Right ventricle myocardium inferior (tissue), 1 donor: ENCODE data around the gene PLEKHA7. TPM values are rescaled to one million over a fixed set of nuclear protein-coding genes. Genes with fewer than 3 reads are reported as not detected.
"Not testable (repeated sequence)": the region's sequence is repeated elsewhere in the genome, so short reads cannot be mapped to it uniquely, and the experiment has no call there.

Experiments used
- ATAC-seq: fragments of 200-7000 bp; cut with Tn5 transposase; one replicate; pipeline ENCODE4 v1.9.1; 2020; ENCODE audit warnings: mild to moderate bottlenecking, moderate library complexity
- DNase-seq: peaks from one replicate; pipeline ENCODE4 v3.0.0; 2021; ENCODE audit errors: missing footprints
- intact Hi-C: fragments of 100-400 bp; cut with DNase I; formaldehyde crosslinking; loops from one replicate; pipeline ENCODE4 v1.11.0; 2022
- total RNA-seq: library from RNA; stranded (reverse); fragmentation: NEBNext Ultra II Directional; extraction: Animal tissue kit (Norgen Biotek cat#: 25700); gene quantifications from one replicate; pipeline ENCODE4 v1.2.1, GENCODE V29; 2021
- donor health status: DM: no; HTN: yes; CAD: no; lungs with severe emphysema.

PLEKHA7 gene
- total RNA-seq, 1 donor from 2014 or later, result 18.3 TPM

DNA sequence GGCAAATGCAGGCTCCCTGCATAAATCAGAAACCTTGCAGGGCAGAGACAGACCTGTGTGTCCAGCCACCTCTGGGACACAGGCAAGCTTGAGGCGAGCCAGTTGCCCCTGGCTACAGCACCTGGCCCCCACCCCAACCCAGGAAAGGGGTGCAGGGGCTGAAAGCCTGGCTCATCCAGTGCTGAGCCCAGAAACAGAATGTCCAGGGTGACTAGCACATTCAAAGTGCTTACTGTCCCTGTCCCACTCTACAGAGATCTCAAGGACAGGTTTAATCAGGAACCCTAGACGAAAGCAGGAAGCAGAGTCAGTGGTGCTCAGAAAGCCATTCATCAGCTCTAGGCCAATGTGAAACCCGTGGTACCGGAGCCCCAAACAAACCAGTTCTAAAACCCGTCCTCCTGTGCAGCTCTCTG, 31.9 kb downstream of the PLEKHA7 start:
- intact Hi-C loops, result no loop called here
- ATAC-seq (peak; percentile 17), DNase-seq (no peak)

DNA sequence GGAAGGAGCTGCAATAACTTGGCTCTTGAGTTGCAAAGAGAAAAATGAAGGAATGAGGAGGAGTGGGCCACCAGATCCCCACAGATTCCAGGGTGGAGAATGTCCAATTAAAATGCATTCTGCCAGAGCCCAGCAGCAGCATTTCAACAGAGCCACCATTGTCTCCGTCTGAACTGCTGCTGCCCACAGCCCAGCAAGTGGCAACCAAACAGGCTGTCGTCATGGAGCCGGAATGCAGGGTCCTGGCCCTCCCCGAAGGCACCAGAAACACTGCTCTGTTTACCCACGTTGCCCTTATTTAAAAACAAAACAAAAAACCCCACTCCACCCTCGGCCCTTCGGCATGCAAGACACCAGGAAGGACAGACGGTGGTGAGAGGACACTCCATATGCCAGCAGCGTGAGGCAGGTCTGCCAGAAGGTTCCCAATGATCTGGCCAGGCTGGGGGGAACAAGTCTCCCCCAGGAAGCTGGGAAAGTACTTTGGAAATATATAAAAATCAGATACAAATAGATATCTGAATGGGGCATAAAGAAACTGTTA, 32.5 kb downstream of the PLEKHA7 start:
- intact Hi-C loops, result no loop called here
- DNase-seq (no peak), ATAC-seq (peak; percentile 71)

- ATAC-seq, result no peak
- intact Hi-C loops, result no loop called here
- no peak for DNase-seq
Measured at GRCh38 chr11:16979703-16980622, 34.3 kb downstream of the PLEKHA7 start.

DNA sequence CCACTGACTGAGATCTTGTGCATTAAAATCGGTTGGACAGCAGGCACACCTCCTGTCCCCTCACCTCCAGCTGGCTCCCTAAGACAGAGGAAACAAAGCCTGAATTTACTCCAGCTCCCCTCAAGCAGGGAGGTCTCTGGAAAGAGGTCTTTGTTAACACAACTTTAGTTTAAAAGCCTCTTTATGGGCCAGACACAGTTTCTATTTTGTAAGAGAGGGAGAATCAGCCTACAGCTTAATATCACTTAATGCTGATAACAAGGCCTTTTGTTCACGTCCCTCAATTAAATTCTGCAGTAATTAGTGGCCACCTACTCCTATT, 36.3 kb downstream of the PLEKHA7 start:
- ATAC-seq (no peak), DNase-seq (no peak)
- intact Hi-C loops, result no loop called here

DNA sequence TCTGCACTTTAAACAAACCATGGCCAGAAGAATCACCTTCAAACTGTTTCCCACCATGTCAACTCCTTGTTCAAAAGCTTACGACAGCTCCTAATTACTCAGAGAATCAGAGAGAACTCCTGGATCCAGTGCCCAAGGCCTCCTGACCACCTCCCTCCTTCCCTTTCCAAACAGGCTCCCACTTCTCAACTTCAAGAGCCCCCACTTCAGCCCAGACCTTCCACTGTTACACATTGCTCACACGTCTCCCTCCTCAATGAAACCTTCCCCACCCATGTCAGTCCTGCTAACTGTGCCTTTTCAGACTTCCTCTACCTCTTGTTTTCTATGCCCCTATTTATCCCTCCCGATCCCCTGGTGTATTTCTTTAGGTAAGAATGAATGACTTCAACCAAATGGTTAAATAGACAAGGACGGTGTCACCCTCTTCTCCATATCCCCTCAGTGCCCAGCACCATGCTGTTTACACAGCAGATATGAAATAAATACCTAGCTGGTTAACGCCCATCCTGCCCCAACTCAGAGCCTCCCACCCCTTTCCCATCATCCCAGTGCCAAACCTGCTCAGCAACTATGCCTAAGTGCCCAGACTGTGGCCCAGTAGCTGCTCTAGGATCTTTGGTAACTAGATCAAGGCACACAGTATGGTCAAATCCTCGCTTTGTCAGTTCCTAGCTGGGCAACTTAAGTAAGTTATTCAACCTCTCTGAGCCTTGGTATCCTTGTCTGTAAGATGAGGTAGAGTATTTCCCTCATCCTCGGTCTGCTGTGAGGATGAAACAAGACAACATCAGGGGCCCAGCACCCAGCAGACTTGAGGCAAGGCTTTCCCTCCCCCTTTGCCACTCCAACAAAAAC, 36.8 kb downstream of the PLEKHA7 start:
- ATAC-seq, result no peak
- intact Hi-C loops, result no loop called here
- DNase-seq, result no peak

DNA sequence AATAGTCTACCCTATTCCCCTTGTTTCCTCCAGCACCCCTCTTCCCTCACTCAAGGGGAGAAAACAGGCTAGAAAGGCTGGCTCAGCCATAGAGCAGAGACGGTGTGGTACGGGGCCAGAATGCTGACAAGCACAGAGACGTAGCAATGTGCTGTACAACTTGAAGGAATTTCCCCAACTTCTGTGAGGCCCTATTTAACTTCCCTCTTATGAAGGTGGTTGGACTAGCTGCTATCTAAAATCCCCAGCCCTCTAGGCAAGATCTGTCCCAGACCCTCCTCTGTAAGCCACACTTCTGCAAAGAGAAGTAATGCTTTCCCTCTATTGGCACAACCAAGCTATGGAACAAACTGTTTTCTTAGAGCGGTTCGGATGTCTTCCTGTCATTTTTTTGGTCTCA, 37.8 kb downstream of the PLEKHA7 start:
- ATAC-seq (no peak), DNase-seq (no peak)
- intact Hi-C loops, result no loop called here

DNA sequence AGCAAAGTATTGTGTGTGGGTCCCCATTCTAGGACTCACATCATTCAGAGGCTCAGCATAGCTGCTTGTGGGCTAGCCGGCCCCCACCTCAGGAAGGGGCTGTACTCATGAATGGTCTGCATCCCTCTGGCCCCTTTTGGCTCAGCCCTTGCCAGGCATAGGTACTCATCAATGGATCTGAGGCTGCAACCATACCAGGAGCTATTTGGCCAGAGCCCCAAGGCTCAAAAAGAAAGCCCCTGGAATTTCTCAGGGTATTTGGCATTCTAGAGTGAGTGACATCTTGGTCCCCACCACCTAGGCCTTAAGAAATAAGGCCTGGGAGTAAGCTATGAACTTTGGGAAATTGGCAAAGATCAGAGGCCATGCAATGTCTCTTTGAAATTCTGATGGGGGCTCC, 38.3 kb downstream of the PLEKHA7 start:
- intact Hi-C loops, result no loop called here
- ATAC-seq, result no peak
- DNase-seq, result no peak

GRCh38 chr11:16973338-16973964, 40.8 kb downstream of the PLEKHA7 start:
- DNase-seq (no peak), ATAC-seq (no peak)

GRCh38 chr11:16969010-16969999, 44.9 kb downstream of the PLEKHA7 start:
- no peak for ATAC-seq

More at GRCh38 chr11:16973338-16973964, 40.8 kb downstream of the PLEKHA7 start:
- intact Hi-C loops, result no loop called here

DNA sequence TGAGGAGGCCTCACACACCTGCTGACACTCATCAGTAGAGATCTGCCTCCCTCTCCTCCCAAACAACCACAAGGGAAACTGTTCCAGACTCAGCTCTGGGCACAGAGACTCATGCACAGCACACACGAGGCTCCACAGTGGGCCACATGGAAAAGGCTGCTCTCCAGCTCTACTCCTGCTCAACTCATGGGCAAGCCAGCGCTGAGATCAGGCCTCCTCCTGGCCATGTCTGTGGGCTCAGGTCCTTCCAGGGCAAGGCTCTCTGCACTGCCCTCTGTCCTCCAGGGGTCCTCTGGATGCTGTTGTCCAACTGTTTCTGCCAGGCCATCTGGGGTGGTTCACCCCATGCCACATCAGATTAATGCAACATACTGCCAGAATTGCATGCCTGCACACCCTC, 46.0 kb downstream of the PLEKHA7 start:
- no peak for ATAC-seq
- intact Hi-C loops, result loop anchor here (5.0 kb wide), 1 partner anchor 44 kb away; the partner anchor contains the start of gene PLEKHA7
- DNase-seq, result no peak

More at GRCh38 chr11:16969010-16969999, 44.9 kb downstream of the PLEKHA7 start:
- no peak for DNase-seq
- intact Hi-C loops, result loop anchor here (5.0 kb wide), 1 partner anchor 43 kb away; the partner anchor contains the start of gene PLEKHA7

- ATAC-seq, result no peak
- intact Hi-C loops, result loop anchor here (5.0 kb wide), 1 partner anchor 45 kb away; the partner anchor contains the start of gene PLEKHA7
- no peak for DNase-seq
Measured at GRCh38 chr11:16966930-16967671, 47.1 kb downstream of the PLEKHA7 start.

DNA sequence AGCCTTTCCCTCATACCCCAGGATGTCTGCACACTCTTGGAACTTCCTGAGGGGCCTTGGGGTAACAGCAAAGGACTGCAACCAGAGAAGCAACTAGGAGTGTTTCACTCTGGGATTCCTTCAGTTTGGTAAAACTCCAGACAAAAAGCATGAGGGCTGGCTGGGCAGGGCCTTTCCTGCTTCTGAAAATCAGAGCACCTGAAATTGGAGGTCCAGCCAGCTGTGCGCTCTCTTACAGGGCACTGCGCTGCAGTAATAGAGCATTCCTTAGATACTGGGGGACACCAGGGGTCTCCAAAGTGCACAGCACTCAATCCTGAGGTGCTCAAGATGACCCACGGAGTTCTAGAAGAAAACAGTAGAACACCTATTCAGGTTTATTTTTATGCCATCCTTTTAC, 49.7 kb downstream of the PLEKHA7 start:
- ATAC-seq, result no peak
- intact Hi-C loops, result no loop called here

DNA sequence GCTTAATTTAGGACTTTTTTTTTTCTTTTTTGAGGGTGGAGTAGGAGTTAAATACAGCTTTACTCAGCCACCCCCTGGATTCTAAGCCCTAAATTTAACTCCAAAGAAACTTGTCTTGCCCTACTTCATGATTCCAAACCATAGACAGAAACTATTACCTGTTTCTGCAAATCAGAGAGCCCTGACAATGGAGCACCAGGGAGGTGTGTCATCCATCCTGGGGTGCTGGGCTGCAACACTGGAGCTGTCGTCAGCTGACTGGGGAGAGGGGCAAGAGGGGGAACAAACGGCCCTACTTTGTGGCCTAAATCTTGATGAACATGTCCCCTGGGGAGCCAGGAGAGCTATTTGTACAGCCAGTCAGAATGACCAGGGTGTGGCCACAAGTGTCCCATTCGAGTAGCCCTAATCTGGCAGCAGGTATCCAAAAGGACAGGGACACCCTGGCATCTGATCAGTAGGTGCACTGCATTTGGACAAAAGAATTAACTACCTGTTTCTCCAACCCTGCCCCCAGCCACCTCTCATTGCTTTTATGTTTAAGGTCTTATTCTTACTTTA, 50.8 kb downstream of the PLEKHA7 start:
- intact Hi-C loops, result no loop called here
- ATAC-seq, result no peak
- DNase-seq, result no peak

More for the DNA sequence above, 49.7 kb downstream of the PLEKHA7 start:
- DNase-seq, result no peak

DNA sequence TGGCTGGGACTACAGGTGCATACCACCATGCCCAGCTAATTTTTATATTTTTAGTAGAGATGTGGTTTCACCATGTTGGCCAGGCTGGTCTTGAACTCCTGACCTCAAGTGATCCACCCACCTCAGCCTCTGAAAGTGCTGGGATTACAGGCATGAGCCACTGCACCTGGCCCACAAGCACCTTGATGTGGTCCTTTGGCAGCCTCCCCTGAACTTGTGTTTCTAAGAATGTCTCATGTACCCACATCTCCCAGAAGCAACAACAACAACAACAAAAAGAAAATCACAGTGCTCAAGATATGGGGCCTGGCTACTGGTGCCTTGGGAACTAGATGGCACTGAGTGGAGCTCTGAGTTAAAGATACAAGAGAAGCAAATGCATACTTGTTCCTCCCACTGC, 51.6 kb downstream of the PLEKHA7 start:
- ATAC-seq, DNase-seq, intact Hi-C loops: not testable (repeated sequence)

GRCh38 chr11:16962146-16962545, 52.1 kb downstream of the PLEKHA7 start:
- intact Hi-C loops, result no loop called here
- no peak for DNase-seq
- ATAC-seq, result no peak

- no peak for DNase-seq
- no peak for ATAC-seq
- intact Hi-C loops, result no loop called here
Measured at GRCh38 chr11:16960250-16960649, 54.0 kb downstream of the PLEKHA7 start.

DNA sequence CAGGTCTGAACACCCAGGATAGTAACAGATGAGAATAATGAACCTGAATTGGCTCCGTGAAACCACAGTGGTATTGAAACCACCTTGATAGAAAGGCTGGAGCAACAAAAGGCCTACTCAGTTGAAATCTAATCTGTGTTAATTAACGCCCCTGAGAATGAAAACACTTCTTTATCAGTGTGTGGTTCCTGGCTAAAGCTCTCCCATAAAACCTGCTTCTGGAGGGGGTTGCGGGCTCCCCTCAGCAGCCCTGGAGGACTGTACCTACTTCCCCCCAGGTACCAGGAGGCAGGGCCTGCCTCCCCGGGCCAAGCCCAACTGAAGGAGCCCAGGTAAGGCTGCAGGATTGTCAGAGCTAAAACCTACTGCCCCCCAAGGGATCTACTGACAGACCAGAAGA, 54.6 kb downstream of the PLEKHA7 start:
- ATAC-seq, result no peak
- intact Hi-C loops, result no loop called here
- no peak for DNase-seq
